AG04450 (cell line): Measurements from ENCODE around the gene ADCY5. TPM values are rescaled to one million over a fixed set of nuclear protein-coding genes. Genes with fewer than 3 reads are reported as not detected.

Source experiments
- CTCF ChIA-PET: fragments of 300-600, 350-600 bp; formaldehyde crosslinking; extraction: SDS; loops from one replicate; lab custom pipeline; 2022; ENCODE audit warnings: antibody characterized with exemption, inconsistent platforms; lab: Charles Lee
- POLR2A ChIA-PET: fragments of 350-600 bp; formaldehyde crosslinking; extraction: SDS; loops from one replicate; lab custom pipeline; 2021; ENCODE audit warnings: antibody characterized with exemption, inconsistent platforms; lab: Yijun Ruan, JAX
- DNase-seq: peaks from one replicate; pipeline ENCODE4 v3.0.0-alpha.2; 2011; ENCODE audit warnings: low read depth, low spot score
- H3K27ac ChIP-seq: one replicate; pipeline ENCODE4 v1.5.1; 2012; ENCODE audit warnings: low read depth, low read length, control low read depth
- H3K27me3 ChIP-seq: one replicate; pipeline ENCODE4 v1.6.0; 2012; ENCODE audit warnings: low read length; ENCODE audit not compliant: control insufficient read depth, insufficient read depth
- H3K4me3 ChIP-seq: 2 replicates; pipeline ENCODE4 v1.5.1; 2011; ENCODE audit warnings: mild to moderate bottlenecking, low read depth, low read length, control low read depth
- H3K9me3 ChIP-seq: 2 replicates; pipeline ENCODE4 v1.5.1; 2012; ENCODE audit warnings: low read length; ENCODE audit not compliant: control insufficient read depth, insufficient read depth
- polyA plus RNA-seq: library from polyadenylated mRNA; depleted of rRNA; stranded (reverse); fragments of >200 nt; gene quantifications from 2 replicates; pipeline ENCODE4 v1.2.3, GENCODE V29; 2011
- TF ChIP-seq, protein P1 (sequence below): IDR thresholded peaks from 2 replicates; pipeline ENCODE4 v1.5.1; 2011; ENCODE audit warnings: low read depth, low read length, control low read depth, inconsistent platforms

ADCY5 gene
- polyA plus RNA-seq, 1 experiment: 0.20 TPM

DNA sequence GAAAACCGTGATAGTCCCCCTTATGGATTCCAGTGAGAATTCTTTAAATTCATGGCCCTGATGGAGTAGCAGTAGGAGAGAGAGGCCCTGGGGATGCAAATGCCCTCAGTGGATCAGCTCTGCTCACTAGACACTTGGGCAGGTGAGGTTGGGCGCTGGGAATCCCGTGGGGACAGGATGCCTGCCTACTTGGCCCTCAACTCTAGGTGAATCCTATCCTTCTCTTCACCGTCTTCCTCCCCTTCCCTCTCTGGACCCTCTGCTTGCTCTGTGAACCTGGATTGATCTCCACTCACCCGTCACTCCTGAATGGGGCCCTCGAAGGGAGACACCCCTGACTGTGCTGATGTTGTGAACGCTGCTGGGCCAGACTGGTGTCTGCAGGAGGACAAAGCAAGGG lies 169.8 kb downstream of the ADCY5 start:
- POLR2A ChIA-PET: no interaction called here
- no peak for DNase-seq
- Histone ChIP-seq H3K27ac (no peak overlapping the region), H3K27me3 (no peaks in the 10 kb centered on the region), H3K9me3 (no peaks in the 10 kb centered on the region), H3K4me3 (no peak overlapping the region)
- TF ChIP-seq, protein P1, sequence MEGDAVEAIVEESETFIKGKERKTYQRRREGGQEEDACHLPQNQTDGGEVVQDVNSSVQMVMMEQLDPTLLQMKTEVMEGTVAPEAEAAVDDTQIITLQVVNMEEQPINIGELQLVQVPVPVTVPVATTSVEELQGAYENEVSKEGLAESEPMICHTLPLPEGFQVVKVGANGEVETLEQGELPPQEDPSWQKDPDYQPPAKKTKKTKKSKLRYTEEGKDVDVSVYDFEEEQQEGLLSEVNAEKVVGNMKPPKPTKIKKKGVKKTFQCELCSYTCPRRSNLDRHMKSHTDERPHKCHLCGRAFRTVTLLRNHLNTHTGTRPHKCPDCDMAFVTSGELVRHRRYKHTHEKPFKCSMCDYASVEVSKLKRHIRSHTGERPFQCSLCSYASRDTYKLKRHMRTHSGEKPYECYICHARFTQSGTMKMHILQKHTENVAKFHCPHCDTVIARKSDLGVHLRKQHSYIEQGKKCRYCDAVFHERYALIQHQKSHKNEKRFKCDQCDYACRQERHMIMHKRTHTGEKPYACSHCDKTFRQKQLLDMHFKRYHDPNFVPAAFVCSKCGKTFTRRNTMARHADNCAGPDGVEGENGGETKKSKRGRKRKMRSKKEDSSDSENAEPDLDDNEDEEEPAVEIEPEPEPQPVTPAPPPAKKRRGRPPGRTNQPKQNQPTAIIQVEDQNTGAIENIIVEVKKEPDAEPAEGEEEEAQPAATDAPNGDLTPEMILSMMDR: no peak
- CTCF ChIA-PET: no interaction called here

DNA sequence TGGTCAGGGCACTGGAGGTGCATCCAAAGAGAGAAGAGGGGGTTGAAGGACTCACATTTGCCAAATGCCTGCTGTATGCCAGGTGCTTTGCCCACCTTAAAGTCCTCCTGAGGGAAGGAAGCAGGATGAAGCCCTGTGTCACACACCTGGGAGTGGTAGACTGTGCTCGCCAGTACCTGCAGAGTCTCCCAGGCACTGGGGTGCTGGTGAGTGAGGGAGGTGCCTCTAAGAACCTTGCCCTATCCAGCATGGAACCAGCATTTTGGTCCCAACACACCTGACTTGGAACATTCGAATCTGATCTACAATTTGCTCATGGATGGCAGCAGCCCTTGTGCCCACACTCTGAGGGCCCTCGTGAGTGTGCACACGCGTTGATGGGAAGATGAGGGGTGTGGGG lies 170.4 kb downstream of the ADCY5 start:
- H3K27me3 ChIP-seq: no peaks in the 10 kb centered on the region
- TF ChIP-seq, protein P1: no peak
- ChIA-PET CTCF (no interaction called here), POLR2A (no interaction called here)
- H3K9me3 ChIP-seq: no peaks in the 10 kb centered on the region
- H3K4me3 ChIP-seq: no peak overlapping the region
- H3K27ac ChIP-seq: no peak overlapping the region
- no peak for DNase-seq

DNA sequence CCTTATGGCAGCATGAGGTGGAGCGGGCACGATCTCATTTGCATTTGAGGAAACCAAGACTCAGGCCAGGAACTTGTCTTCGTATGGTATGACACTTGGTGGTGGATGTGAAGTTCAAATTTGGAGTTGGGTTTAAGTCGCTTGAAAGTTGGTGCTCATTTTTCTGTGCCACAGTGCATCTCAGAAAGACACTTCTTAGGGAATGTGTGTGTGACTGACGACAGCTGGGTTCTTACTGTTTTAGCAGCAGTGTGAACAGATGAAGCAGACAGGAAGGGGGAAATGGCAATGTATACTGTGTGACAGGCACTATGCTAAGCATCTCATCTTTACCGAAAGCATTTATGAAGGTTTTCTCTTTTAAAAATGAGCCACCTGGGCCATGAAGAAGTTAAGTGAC lies 171.8 kb downstream of the ADCY5 start:
- no peaks in the 10 kb centered on the region for H3K27me3 ChIP-seq
- TF ChIP-seq, protein P1: no peak
- H3K27ac ChIP-seq: no peak overlapping the region
- CTCF ChIA-PET: interaction anchor here (0.7 to 1.9 kb wide), 2 partner anchors 9 to 13 kb away, joined by 3 to 7 read pairs; no protein-coding TSS in a partner anchor
- no peak overlapping the region for H3K4me3 ChIP-seq
- POLR2A ChIA-PET: no interaction called here
- no peak for DNase-seq
- no peaks in the 10 kb centered on the region for H3K9me3 ChIP-seq

DNA sequence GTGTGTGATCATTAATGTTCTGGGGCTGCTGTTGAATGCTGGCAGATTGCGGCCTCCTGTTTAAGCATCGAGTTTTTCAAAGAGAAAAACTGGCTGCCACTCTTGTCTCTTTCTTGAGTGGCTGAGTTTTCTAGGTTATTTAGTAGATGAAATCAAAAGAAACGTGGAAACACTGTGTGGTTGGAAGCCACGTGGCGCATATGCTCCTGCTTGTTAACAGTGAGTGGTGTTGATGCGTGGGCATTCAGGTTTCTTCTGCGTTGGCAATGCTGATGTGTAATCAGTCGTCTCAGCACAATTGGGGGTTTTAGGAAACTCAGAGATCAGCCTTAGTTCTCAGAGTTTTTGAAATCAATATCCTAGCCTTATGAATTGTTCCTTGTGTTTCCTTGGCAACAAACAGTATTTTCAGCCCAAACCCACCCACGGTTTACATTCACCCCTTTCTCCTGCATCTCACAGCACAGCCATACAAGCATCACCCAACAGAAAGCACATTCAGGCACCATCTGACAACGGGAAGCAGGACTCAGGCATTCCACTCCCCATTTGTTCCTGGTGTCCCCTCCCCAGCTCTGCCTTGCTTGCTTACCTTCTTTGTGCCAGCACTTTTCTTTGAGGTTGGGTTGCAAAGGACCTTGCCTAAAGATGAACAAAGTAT lies 172.4 kb downstream of the ADCY5 start:
- DNase-seq: no peak
- no peaks in the 10 kb centered on the region for H3K9me3 ChIP-seq
- TF ChIP-seq, protein P1: no peak
- ChIA-PET CTCF (interaction anchor here (1.9 kb wide), 1 partner anchor 9 kb away, joined by 7 read pairs; no protein-coding TSS in a partner anchor), POLR2A (no interaction called here)
- H3K27me3 ChIP-seq: no peaks in the 10 kb centered on the region
- H3K27ac ChIP-seq: no peak overlapping the region
- H3K4me3 ChIP-seq: no peak overlapping the region

DNA sequence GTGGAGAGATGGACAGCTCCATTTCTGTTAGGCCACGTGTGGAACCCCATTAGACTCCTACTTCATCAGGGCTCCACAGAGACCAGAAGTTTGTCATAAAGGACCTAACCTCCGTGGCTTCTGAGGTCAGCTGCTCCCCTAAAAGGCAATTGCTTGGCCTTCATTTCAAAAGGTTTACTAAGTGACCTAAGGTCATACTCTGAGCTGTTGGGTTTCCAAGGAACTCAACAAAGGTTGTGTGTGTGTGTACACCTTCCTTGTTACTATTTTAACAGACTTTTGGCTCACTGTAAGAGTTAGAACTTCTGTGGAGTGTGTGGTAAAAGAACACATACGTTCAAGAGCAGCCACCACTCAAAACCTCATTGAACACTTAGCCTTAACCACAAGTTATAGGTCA lies 173.2 kb downstream of the ADCY5 start:
- Histone ChIP-seq H3K27me3 (no peaks in the 10 kb centered on the region), H3K27ac (no peak overlapping the region), H3K9me3 (no peaks in the 10 kb centered on the region), H3K4me3 (no peak overlapping the region)
- CTCF ChIA-PET: no interaction called here
- POLR2A ChIA-PET: no interaction called here
- DNase-seq: no peak
- TF ChIP-seq, protein P1: no peak
